ENCODE measurements around the gene TRANK1.

The TRANK1 gene

GRCh38 chr3:36867810-36868209 is 77.0 kb downstream of the TRANK1 start:
- no peaks in the 10 kb centered on the region for H3K9me3 ChIP-seq (ENCODE audit: control insufficient read depth, low read length)
- peaks cover 11% of the 10 kb centered on the region for H3K4me1 ChIP-seq (ENCODE audit: control insufficient read depth, insufficient read depth, low read length, poor library complexity, severe bottlenecking)
- 83 to 88% methylated on average over 3 to 5 of the region's 7 CpGs for WGBS, 2 experiments (ENCODE audit: insufficient coverage in 2 of 2)
- no peak overlapping the region for H3K27ac ChIP-seq (ENCODE audit: low read depth, low read length, severe bottlenecking)
- no peak overlapping the region for H3K4me3 ChIP-seq (ENCODE audit: extremely low read depth, insufficient read depth, low read length, poor library complexity, severe bottlenecking)
- no peaks in the 10 kb centered on the region for H3K36me3 ChIP-seq (ENCODE audit: control insufficient read depth, insufficient read depth, low read length)

DNA sequence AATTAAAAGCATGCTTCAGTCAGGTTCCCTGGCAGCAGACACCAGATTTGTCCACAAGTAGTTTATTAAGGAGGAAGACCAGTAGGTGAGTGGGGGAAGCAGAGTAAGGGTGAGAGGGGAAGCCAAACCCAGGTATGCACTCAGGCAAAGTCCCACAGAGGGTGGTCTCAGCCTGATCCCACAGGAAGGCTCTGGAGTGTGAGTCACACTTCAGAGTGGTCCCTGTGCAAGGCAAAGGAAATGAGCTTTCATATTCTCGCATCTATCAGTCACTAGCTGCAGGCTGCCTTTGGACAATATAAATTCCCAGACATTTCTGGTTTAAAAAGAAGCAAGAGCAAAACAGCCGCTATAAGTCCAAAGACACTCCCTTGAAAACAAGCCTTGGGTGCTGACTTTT is 78.5 kb downstream of the TRANK1 start:
- 100% methylated on average over 2 of the region's 2 CpGs for WGBS, 2 experiments (ENCODE audit: insufficient coverage in 2 of 2)
- no peak overlapping the region for H3K4me3 ChIP-seq (ENCODE audit: extremely low read depth, insufficient read depth, low read length, poor library complexity, severe bottlenecking)
- peaks cover 11% of the 10 kb centered on the region for H3K4me1 ChIP-seq (ENCODE audit: control insufficient read depth, insufficient read depth, low read length, poor library complexity, severe bottlenecking)
- H3K27ac ChIP-seq (ENCODE audit: low read depth, low read length, severe bottlenecking) = peak overlapping the region; percentile 52
- no peaks in the 10 kb centered on the region for H3K9me3 ChIP-seq (ENCODE audit: control insufficient read depth, low read length)
- no peaks in the 10 kb centered on the region for H3K36me3 ChIP-seq (ENCODE audit: control insufficient read depth, insufficient read depth, low read length)

DNA sequence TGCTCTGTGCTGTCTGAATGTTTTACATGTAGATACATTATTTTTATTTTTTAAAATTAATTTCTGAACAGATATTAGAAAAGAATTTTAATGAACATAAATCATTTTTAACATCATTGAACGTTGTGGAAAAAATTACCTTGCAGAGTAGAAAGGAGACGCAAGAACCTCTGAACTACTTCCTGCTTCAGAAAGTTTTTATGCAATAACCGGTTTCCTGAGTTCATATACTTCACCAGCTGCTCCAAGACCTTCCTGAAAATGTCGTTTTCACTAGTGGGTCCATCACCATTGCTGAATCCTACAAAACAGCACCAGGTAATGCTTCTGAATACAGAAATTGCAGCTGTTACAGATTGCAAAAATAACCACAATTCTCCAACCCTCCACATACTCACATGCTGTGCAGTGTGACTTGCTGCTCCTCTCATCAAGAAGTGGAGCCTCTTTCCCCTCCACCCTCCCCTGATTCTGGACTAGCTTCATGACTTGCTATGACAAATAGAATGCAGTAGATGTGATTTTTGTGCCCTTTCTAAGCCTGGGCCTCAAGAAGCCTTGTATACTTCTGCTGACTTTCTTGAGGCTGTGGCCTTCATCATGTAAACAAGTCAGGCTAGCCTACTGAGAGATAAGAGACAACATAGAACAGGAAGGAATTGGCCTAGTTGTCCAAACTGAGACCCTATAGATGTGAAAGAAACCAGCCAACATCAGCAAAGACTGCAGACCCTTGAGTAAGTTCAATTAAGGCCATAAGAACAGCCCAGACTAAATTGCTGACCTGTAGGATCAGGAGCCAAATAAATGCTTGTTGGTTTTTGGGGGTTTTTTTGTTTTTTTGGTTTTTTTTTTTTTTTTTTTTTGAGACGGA is 80.4 kb downstream of the TRANK1 start:
- 92 to 96% methylated on average over 3 to 4 of the region's 5 CpGs for WGBS, 2 experiments (ENCODE audit: insufficient coverage in 2 of 2)
- no peaks in the 10 kb centered on the region for H3K9me3 ChIP-seq (ENCODE audit: control insufficient read depth, low read length)
- peak overlapping the region; percentile 52 for H3K27ac ChIP-seq (ENCODE audit: low read depth, low read length, severe bottlenecking)
- no peak overlapping the region for H3K4me3 ChIP-seq (ENCODE audit: extremely low read depth, insufficient read depth, low read length, poor library complexity, severe bottlenecking)
- no peaks in the 10 kb centered on the region for H3K36me3 ChIP-seq (ENCODE audit: control insufficient read depth, insufficient read depth, low read length)
- H3K4me1 ChIP-seq (ENCODE audit: control insufficient read depth, insufficient read depth, low read length, poor library complexity, severe bottlenecking) = peaks cover 11% of the 10 kb centered on the region

DNA sequence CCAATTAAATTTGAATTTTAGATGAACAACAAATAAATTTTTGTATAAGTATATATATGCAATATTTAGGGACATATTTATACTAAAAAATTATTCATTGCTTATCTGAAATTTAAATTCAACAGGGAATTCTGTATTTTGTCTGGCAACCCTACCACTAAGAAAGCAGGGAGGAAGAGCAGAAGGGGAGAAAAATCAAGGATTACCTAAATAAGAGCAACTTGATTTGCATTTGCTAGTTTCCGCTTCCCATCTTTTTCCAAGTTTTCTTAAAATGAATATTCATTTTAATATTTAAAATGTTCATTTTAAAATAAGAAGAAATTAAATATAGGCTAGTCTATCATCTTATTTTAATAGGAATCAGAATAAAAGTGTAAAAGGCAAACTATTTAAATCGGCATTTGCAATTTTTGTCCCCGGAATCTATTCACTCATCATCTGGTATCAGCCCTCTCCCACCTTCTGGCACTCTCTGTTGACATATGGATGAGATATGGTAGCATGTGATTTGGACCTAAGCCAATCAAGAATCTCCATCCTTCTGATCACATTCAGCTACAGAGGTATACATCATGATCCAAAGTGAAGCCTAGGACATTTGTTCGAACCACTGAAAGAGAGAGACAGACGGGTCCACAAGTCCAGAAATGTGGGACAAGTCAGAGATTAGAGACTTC is 82.6 kb downstream of the TRANK1 start:
- Histone ChIP-seq H3K4me3 (ENCODE audit: extremely low read depth, insufficient read depth, low read length, poor library complexity, severe bottlenecking) (no peak overlapping the region), H3K27ac (ENCODE audit: low read depth, low read length, severe bottlenecking) (no peak overlapping the region), H3K9me3 (ENCODE audit: control insufficient read depth, low read length) (no peaks in the 10 kb centered on the region), H3K36me3 (ENCODE audit: control insufficient read depth, insufficient read depth, low read length) (no peaks in the 10 kb centered on the region), H3K4me1 (ENCODE audit: control insufficient read depth, insufficient read depth, low read length, poor library complexity, severe bottlenecking) (peaks cover 11% of the 10 kb centered on the region)
- WGBS, 2 experiments (ENCODE audit: insufficient coverage in 2 of 2) = 89 to 91% methylated on average over 2 of the region's 5 CpGs

DNA sequence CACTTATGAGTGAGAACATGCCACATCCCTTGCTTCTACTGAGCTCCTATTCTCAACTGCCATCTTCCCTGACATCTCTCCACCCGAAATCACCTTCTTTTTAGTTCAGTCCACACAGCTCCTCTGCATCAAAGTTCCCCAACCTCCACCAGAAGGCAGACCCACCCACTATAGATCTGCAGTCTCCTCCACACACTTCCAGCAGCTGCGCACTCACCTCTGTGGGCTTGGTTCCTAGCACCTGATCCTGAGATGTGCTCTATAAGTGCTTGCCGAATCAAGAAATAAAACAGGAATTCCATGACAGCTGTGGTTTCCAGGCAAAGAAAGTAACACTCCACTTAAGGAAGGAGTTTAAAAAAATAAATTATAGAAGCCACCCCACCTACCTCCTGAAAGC is 85.4 kb downstream of the TRANK1 start:
- H3K9me3 ChIP-seq (ENCODE audit: control insufficient read depth, low read length) = no peaks in the 10 kb centered on the region
- H3K4me3 ChIP-seq (ENCODE audit: extremely low read depth, insufficient read depth, low read length, poor library complexity, severe bottlenecking) = no peak overlapping the region
- no peaks in the 10 kb centered on the region for H3K36me3 ChIP-seq (ENCODE audit: control insufficient read depth, insufficient read depth, low read length)
- no peaks in the 10 kb centered on the region for H3K4me1 ChIP-seq (ENCODE audit: control insufficient read depth, insufficient read depth, low read length, poor library complexity, severe bottlenecking)
- WGBS, 2 experiments (ENCODE audit: insufficient coverage in 2 of 2) = 92 to 100% methylated on average over 1 to 2 of the region's 3 CpGs
- no peak overlapping the region for H3K27ac ChIP-seq (ENCODE audit: low read depth, low read length, severe bottlenecking)

DNA sequence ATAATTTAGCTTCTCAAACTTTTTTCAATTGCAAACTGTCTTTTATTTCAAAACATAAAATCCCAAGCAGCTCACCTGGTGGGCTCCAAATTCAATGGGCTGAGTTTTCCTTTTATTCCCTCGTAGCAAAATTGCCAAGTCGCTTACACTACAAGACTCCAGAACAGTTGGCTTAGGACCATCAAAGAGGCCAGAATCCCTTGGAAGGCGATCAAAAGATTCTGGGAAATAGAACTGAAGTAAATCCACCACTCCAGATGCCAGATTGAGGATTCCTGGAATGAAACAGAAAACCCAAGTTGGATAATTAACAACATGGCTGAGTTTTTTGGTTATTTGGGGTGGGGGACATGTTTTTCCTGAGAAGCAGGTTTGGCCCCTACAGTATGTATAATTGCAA is 92.8 kb downstream of the TRANK1 start:
- H3K4me1 ChIP-seq (ENCODE audit: control insufficient read depth, insufficient read depth, low read length, poor library complexity, severe bottlenecking) = no peaks in the 10 kb centered on the region
- H3K27ac ChIP-seq (ENCODE audit: low read depth, low read length, severe bottlenecking) = no peak overlapping the region
- H3K4me3 ChIP-seq (ENCODE audit: extremely low read depth, insufficient read depth, low read length, poor library complexity, severe bottlenecking) = no peak overlapping the region
- WGBS, 2 experiments (ENCODE audit: insufficient coverage in 2 of 2) = 94 to 95% methylated on average over 2 to 3 of the region's 3 CpGs
- no peaks in the 10 kb centered on the region for H3K9me3 ChIP-seq (ENCODE audit: control insufficient read depth, low read length)
- no peaks in the 10 kb centered on the region for H3K36me3 ChIP-seq (ENCODE audit: control insufficient read depth, insufficient read depth, low read length)

GRCh38 chr3:36850743-36851142 is 94.1 kb downstream of the TRANK1 start:
- no peaks in the 10 kb centered on the region for H3K9me3 ChIP-seq (ENCODE audit: control insufficient read depth, low read length)
- WGBS, 2 experiments (ENCODE audit: insufficient coverage in 2 of 2) = 82 to 100% methylated on average over 1 of the region's 1 CpG
- H3K4me3 ChIP-seq (ENCODE audit: extremely low read depth, insufficient read depth, low read length, poor library complexity, severe bottlenecking) = no peak overlapping the region
- H3K27ac ChIP-seq (ENCODE audit: low read depth, low read length, severe bottlenecking) = no peak overlapping the region
- no peaks in the 10 kb centered on the region for H3K4me1 ChIP-seq (ENCODE audit: control insufficient read depth, insufficient read depth, low read length, poor library complexity, severe bottlenecking)
- H3K36me3 ChIP-seq (ENCODE audit: control insufficient read depth, insufficient read depth, low read length) = no peaks in the 10 kb centered on the region

GRCh38 chr3:36846406-36846805 is 98.4 kb downstream of the TRANK1 start:
- Histone ChIP-seq H3K4me3 (ENCODE audit: extremely low read depth, insufficient read depth, low read length, poor library complexity, severe bottlenecking) (no peak overlapping the region), H3K27ac (ENCODE audit: low read depth, low read length, severe bottlenecking) (no peak overlapping the region), H3K9me3 (ENCODE audit: control insufficient read depth, low read length) (peaks cover 1% of the 10 kb centered on the region), H3K4me1 (ENCODE audit: control insufficient read depth, insufficient read depth, low read length, poor library complexity, severe bottlenecking) (no peaks in the 10 kb centered on the region), H3K36me3 (ENCODE audit: control insufficient read depth, insufficient read depth, low read length) (no peaks in the 10 kb centered on the region)
- 100% methylated on average over 1 of the region's 1 CpG; no CpG with 5 or more reads in 1 of the 2 experiments for WGBS, 2 experiments (ENCODE audit: insufficient coverage in 2 of 2)

DNA sequence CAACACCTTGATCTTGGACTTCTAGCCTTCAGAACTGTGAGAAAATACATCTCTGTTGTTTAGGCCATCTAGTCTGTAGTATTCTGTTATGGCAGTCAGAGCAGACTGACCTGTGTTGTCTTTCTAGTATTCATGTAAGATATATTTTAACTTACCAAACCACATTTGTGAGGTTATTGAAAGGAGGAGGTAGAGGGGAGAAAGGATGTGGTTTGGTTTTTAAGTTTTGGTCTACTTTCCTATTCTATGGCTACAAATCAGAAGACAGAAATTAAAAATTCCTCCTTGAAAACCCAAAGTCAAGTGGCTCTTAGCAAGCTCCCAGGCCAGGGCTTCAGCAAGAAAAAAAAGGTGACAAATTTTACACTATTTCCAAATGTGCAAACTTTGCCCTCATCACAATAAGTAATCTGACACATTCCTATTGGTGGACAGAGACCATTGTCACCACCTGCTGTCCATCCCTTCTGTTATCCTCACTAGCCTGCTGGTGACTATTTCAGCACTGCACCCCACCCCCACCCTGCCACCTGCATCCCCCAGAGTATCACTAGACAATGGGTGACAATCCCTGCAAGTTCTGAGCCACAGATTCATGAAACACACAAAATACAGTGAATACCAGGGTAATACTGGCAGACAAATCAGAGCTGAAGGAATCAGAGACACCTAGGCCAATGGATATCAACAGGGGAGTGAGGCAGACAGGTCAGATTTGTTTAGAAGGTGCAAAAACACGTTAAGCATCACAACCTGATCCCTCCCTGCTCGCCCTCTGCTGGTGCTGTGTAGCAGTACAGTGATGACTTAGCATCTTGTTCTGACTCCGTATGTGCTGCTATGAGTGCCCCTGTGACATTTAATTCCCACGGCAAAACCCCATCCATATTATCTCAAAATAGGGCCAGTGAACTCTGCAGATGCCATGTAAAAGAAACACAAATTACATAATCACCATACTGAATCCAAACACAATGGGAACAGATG is 101.5 kb downstream of the TRANK1 start:
- 40 to 46% methylated on average over 1 to 4 of the region's 4 CpGs for WGBS, 2 experiments (ENCODE audit: insufficient coverage in 2 of 2)
- Histone ChIP-seq H3K4me3 (ENCODE audit: extremely low read depth, insufficient read depth, low read length, poor library complexity, severe bottlenecking) (no peak overlapping the region), H3K27ac (ENCODE audit: low read depth, low read length, severe bottlenecking) (no peak overlapping the region)

DNA sequence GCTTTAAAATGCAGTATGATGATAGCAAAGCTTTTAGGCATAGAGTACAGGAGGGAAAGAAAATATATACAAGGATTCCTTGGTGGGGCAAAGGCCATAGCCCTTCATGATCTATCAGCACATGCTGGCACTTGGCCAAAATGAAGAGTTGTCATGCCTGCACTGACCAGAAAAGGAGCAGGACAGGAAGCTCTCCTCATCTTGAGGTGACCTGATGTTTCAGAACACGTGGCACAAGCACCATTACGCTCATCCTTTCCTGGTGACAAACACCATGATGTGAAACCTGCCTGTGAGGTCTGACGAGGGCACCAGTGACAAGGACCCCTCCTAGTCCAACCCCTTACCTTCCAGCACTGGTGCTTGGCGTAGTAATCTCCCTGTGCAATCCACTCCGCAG is 102.6 kb downstream of the TRANK1 start:
- Histone ChIP-seq H3K27ac (ENCODE audit: low read depth, low read length, severe bottlenecking) (no peak overlapping the region), H3K4me1 (ENCODE audit: control insufficient read depth, insufficient read depth, low read length, poor library complexity, severe bottlenecking) (no peaks in the 10 kb centered on the region), H3K36me3 (ENCODE audit: control insufficient read depth, insufficient read depth, low read length) (no peaks in the 10 kb centered on the region), H3K9me3 (ENCODE audit: control insufficient read depth, low read length) (peaks cover 2% of the 10 kb centered on the region), H3K4me3 (ENCODE audit: extremely low read depth, insufficient read depth, low read length, poor library complexity, severe bottlenecking) (no peak overlapping the region)
- 90 to 100% methylated on average over 2 to 5 of the region's 5 CpGs for WGBS, 2 experiments (ENCODE audit: insufficient coverage in 2 of 2)

More for the DNA sequence above, 101.5 kb downstream of the TRANK1 start:
- Histone ChIP-seq H3K36me3 (ENCODE audit: control insufficient read depth, insufficient read depth, low read length) (no peaks in the 10 kb centered on the region), H3K4me1 (ENCODE audit: control insufficient read depth, insufficient read depth, low read length, poor library complexity, severe bottlenecking) (no peaks in the 10 kb centered on the region), H3K9me3 (ENCODE audit: control insufficient read depth, low read length) (peaks cover 2% of the 10 kb centered on the region)

Data from mesodermal cell (in vitro differentiated cells).